ENCODE data around the gene LIN54. TPM values are rescaled to one million over a fixed set of nuclear protein-coding genes. Genes with fewer than 3 reads are reported as not detected.
"Not testable (repeated sequence)": the region's sequence is repeated elsewhere in the genome, so short reads cannot be mapped to it uniquely, and the experiment has no call there.

LIN54 gene
- total and polyA plus RNA-seq, 2 of the 4 experiments (the other 2 are of a cell fraction), result 5.3 to 26.9 TPM

DNA sequence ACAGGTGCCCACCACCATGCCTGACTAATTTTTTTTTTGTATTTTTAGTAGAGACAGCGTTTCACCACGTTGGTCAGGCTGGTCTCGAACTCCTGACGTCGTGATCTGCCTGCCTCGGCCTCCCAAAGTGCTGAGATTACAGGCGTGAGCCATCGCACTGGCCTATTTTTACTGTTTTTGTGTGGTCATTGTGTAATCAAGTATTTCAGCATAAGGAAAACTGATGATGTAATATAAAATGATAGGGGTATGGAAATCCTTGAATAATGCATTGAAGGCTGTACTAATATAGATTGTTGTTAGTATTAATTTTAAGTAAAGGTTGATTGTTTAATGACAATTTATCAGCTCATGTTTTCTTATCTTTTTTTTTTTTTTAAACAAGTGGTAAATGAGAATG, 38.2 kb upstream of the LIN54 start:
- H3K79me1 ChIP-seq (ENCODE audit: low read depth in 1 of 2, low read length in 2 of 2), result peaks cover 11 to 12% of the 10 kb centered on the region in 2 experiments
- H3K27me3 ChIP-seq (ENCODE audit: control insufficient read depth, insufficient read depth, low read length); H2AFZ ChIP-seq (replicated peaks; ENCODE audit: low read length, poor library complexity); BruUV-seq (replicated peaks); H4K91ac ChIP-seq (ENCODE audit: insufficient read depth, low read depth, low read length); H4K8ac ChIP-seq (ENCODE audit: low read depth in 2 of 2, low read length in 2 of 2); H4K20me1 ChIP-seq (ENCODE audit: insufficient read depth, low read length); ATAC-seq (ENCODE audit: low read depth); H2AK9ac ChIP-seq (replicated peaks; ENCODE audit: low read depth, low read length, poor library complexity); H3K18ac ChIP-seq (ENCODE audit: low read depth, low read length); H2BK120ac ChIP-seq (ENCODE audit: low read depth, low read length); POLR2A ChIA-PET (ENCODE audit: unreplicated experiment); intact Hi-C loops (cut with micrococcal nuclease); H3K56ac ChIP-seq (ENCODE audit: extremely low read depth, insufficient read depth, low read length); H3K14ac ChIP-seq (replicated peaks; ENCODE audit: low read depth, low read length); H2BK15ac ChIP-seq (ENCODE audit: low read depth, low read length); dilution Hi-C loops (cut with HindIII; ENCODE audit: low sequenced_read_pairs, unreplicated experiment); H2BK20ac ChIP-seq (ENCODE audit: low read depth, low read length); H3K9ac ChIP-seq (ENCODE audit: low read depth, low read length); DNase-seq; H3K4me1 ChIP-seq (ENCODE audit: control insufficient read depth, insufficient read depth, low read length); H3K9me1 ChIP-seq (ENCODE audit: insufficient read depth, low read length); H4K5ac ChIP-seq (ENCODE audit: low read depth, low read length); H3K4ac ChIP-seq (ENCODE audit: low read depth, low read length); H3K4me2 ChIP-seq (ENCODE audit: low read depth, low read length); H3K23ac ChIP-seq (ENCODE audit: low read depth, low read length); H3K4me3 ChIP-seq (ENCODE audit: insufficient read depth, low read depth, low read length); H2BK5ac ChIP-seq (ENCODE audit: low read depth, low read length, poor library complexity, severe bottlenecking); H3K27ac ChIP-seq (ENCODE audit: insufficient read depth, low read length); H2AK5ac ChIP-seq (ENCODE audit: low read depth, low read length); H3K9me3 ChIP-seq (ENCODE audit: control insufficient read depth, insufficient read depth, low read length): not testable (repeated sequence)
- H3K36me3 ChIP-seq (ENCODE audit: control insufficient read depth, insufficient read depth, low read length), result peaks cover 14% of the 10 kb centered on the region
- 100% methylated on average over 3 of the region's 8 CpGs; no CpG with 5 or more reads in 1 of the 2 experiments for WGBS, 2 experiments (ENCODE audit: extremely low coverage in 2 of 2, insufficient read length in 1 of 2)
- CTCF ChIA-PET, result interaction anchor here (1.1 kb wide), 1 partner anchor 212 kb away, joined by 3 read pairs; no protein-coding TSS in a partner anchor
- in situ Hi-C loops (cut with MboI; ENCODE audit: low sequenced_read_pairs), result loop anchor here (25.0 kb wide), 1 partner anchor 611 kb away; the partner anchor contains the start of genes ENOPH1 and HNRNPDL
- peak; percentile 51; the same call in 1 of the 2 replicates for TF ChIP-seq CEBPB (IDR thresholded peaks at IDR 0.05; ENCODE audit: low read depth, low read length)

Data from IMR-90 (cell line).